ENCODE measurements around the gene CACNB2. TPM values are rescaled to one million over a fixed set of nuclear protein-coding genes. Genes with fewer than 3 reads are reported as not detected.
A peak's percentile ranks its signal among the peaks of the same experiment; 100 is the strongest.

CACNB2 gene
- polyA plus RNA-seq, 2 of the 4 experiments (the other 2 are of a cell fraction), result not detected

DNA sequence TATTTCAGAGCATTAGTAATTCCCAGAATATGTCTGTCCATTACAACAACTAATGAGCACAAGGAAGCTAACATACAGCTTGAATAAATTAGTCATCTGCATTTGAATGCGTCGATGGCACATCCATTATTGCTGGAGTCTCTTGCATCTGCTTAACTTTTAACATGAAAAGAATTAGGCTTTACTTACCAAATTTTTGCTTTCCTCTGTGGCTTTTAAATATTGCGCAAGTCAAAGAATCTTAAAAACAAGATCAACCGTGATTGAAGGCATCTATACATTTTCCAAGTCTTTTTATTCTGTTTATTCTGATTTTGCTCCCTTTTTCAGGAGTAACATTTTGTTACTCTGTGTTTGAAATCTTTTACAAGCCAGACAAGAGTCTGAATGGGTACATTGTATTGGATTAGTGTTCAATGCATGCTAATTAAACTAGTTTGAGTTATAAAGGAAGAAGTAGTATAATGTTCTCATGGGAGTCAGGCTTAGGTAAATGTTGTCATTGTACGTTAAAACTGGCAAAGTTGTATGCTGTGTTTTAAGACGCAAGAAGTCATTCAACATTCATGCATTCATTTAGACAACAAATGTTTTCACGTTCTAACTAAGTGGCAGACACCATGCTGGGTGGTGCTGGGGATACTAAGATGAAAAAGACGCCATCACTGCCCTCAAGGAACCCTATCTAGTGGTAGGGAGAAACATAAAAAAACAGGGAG, 4.0 kb upstream of the CACNB2 start:
- ATAC-seq, result no peak
- FAIRE-seq, result no peak
- 50% methylated on average over 8 of the region's 8 CpGs for WGBS (ENCODE audit: missing lambda C conversion rate)
- no peak for DNase-seq (ENCODE audit: low read depth in 1 of 2, low spot score in 1 of 2)
- Histone ChIP-seq H3K27ac (no peak overlapping the region), H3K4me2 (no peak overlapping the region), H3K4me1 (peaks cover 8% of the 10 kb centered on the region; the same call in 1 of the 3 replicates), H3K9me3 (no peaks in the 10 kb centered on the region), H3K4me3 (no peak overlapping the region)
- ChIA-PET POLR2A (no interaction called here), CTCF (interaction anchor here (1.0 kb wide), 1 partner anchor 10 kb away, joined by 3 read pairs; no protein-coding TSS in a partner anchor)
- TF ChIP-seq, protein P1, sequence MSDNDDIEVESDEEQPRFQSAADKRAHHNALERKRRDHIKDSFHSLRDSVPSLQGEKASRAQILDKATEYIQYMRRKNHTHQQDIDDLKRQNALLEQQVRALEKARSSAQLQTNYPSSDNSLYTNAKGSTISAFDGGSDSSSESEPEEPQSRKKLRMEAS (IDR thresholded peaks at IDR 0.05), result no peak
- TF ChIP-seq CBX8 (IDR thresholded peaks at IDR 0.05) (no peak), SMC3 (IDR thresholded peaks at IDR 0.05) (no peak), CEBPB (IDR thresholded peaks at IDR 0.05) (peak; percentile 31 to 44; a peak in 2 of 4 replicates)

DNA sequence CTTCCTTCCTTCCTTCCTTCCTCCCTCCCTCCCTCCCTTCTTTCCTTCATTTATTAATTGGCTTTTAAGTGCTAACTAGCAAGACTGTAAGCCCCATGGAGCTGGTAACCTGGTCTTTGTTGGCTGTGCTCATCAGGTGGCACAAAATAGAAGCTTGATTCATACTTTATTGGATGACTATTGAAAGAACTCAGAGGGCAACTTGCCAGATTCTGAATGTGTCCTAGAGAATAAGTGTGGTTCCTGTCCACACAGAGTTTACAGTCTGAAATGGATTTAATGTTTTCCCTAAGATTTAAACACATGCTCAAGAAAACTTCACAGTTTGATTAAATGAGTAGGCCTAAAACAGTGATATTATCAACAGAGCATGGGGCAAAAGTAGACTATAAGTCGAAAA, 3.1 kb upstream of the CACNB2 start:
- Histone ChIP-seq H3K4me2 (no peak overlapping the region), H3K9me3 (no peaks in the 10 kb centered on the region), H3K4me1 (peaks cover 9% of the 10 kb centered on the region; the same call in 1 of the 3 replicates), H3K4me3 (no peak overlapping the region), H3K27ac (no peak overlapping the region)
- FAIRE-seq (no peak), DNase-seq (ENCODE audit: low read depth in 1 of 2, low spot score in 1 of 2) (no peak), ATAC-seq (no peak)
- TF ChIP-seq, protein P2, sequence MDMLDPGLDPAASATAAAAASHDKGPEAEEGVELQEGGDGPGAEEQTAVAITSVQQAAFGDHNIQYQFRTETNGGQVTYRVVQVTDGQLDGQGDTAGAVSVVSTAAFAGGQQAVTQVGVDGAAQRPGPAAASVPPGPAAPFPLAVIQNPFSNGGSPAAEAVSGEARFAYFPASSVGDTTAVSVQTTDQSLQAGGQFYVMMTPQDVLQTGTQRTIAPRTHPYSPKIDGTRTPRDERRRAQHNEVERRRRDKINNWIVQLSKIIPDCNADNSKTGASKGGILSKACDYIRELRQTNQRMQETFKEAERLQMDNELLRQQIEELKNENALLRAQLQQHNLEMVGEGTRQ (IDR thresholded peaks at IDR 0.05), result no peak
- TF ChIP-seq ZFP36 (IDR thresholded peaks at IDR 0.05; ENCODE audit: borderline replicate concordance, partially characterized antibody) (no peak), NR3C1 (IDR thresholded peaks at IDR 0.05) (no peak), KDM5A (IDR thresholded peaks at IDR 0.05) (no peak), TFCP2L1 (CRISPR knock-in tag; IDR thresholded peaks at IDR 0.05) (no peak), MAFK (IDR thresholded peaks at IDR 0.05; ENCODE audit: partially characterized antibody) (no peak), GATA3 (IDR thresholded peaks at IDR 0.05; ENCODE audit: borderline replicate concordance) (no peak)
- TF ChIP-seq, protein P3, sequence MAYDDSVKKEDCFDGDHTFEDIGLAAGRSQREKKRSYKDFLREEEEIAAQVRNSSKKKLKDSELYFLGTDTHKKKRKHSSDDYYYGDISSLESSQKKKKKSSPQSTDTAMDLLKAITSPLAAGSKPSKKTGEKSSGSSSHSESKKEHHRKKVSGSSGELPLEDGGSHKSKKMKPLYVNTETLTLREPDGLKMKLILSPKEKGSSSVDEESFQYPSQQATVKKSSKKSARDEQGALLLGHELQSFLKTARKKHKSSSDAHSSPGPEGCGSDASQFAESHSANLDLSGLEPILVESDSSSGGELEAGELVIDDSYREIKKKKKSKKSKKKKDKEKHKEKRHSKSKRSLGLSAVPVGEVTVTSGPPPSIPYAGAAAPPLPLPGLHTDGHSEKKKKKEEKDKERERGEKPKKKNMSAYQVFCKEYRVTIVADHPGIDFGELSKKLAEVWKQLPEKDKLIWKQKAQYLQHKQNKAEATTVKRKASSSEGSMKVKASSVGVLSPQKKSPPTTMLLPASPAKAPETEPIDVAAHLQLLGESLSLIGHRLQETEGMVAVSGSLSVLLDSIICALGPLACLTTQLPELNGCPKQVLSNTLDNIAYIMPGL (CRISPR knock-in tag; IDR thresholded peaks at IDR 0.05; ENCODE audit: borderline replicate concordance), result no peak
- TF ChIP-seq, protein P4, sequence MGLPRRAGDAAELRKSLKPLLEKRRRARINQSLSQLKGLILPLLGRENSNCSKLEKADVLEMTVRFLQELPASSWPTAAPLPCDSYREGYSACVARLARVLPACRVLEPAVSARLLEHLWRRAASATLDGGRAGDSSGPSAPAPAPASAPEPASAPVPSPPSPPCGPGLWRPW (IDR thresholded peaks at IDR 0.05), result no peak
- POLR2A ChIA-PET, result no interaction called here
- WGBS (ENCODE audit: missing lambda C conversion rate), result 20% methylated on average over 1 of the region's 1 CpG
- CTCF ChIA-PET, result interaction anchor here (0.6 to 1.0 kb wide), 2 partner anchors 9 to 895 kb away, joined by 3 read pairs; no protein-coding TSS in a partner anchor

DNA sequence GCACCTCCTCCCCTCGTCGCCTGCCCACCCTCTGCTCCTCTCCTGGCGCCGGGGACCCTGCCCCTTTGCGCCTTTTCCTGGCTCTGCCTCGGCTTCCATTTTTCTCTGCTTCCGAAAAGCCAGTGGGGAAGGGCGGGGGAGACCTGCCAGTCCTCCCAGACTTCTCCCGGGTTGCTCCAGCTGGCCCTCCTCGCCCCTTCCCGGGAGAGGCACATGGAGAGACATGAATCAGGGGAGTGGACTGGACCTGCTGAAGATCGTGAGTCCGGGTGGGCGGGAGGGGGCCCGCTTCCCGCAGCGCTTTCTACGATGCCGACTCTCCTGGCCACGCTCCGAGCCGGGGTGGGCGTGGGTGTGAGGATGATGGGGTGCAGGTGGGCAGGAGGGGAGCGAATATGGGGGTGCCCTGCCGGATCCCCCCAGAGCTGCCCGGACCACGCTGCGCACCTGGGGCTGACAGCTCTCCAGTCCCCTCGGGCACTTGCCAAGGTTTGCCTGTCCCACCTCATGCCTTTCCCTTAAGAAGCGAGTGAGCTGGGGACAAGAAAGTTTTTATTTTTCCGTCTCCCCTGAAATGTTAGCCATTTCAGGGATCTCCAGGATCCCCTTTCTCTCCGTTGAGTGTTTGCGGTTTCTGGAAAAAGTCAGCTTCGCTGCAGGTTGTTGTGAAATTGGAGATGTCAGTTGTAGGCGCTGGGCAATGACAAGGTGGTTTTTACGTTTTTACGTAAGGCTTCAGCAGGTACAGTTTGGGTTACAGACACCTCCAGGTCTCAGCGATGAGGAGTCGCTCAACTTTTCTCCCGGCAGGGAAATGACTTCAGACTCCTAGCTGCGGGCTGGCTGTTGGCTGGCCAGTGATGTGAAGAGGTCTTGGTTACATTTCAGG, 977 bp downstream of the CACNB2 start:
- Histone ChIP-seq H3K4me2 (peak overlapping the region; percentile 100), H3K27ac (no peak overlapping the region; a peak in 1 of 6 replicates), H3K9me3 (no peaks in the 10 kb centered on the region), H3K4me1 (peaks cover 9% of the 10 kb centered on the region; the same call in 1 of the 3 replicates), H3K4me3 (peak overlapping the region; percentile 57)
- TF ChIP-seq, protein P5, sequence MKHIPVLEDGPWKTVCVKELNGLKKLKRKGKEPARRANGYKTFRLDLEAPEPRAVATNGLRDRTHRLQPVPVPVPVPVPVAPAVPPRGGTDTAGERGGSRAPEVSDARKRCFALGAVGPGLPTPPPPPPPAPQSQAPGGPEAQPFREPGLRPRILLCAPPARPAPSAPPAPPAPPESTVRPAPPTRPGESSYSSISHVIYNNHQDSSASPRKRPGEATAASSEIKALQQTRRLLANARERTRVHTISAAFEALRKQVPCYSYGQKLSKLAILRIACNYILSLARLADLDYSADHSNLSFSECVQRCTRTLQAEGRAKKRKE (CRISPR knock-in tag; IDR thresholded peaks at IDR 0.05; ENCODE audit: low read depth), result no peak
- TF ChIP-seq NPAS2 (CRISPR knock-in tag; IDR thresholded peaks at IDR 0.05; ENCODE audit: borderline replicate concordance), result no peak
- TF ChIP-seq, protein P6, sequence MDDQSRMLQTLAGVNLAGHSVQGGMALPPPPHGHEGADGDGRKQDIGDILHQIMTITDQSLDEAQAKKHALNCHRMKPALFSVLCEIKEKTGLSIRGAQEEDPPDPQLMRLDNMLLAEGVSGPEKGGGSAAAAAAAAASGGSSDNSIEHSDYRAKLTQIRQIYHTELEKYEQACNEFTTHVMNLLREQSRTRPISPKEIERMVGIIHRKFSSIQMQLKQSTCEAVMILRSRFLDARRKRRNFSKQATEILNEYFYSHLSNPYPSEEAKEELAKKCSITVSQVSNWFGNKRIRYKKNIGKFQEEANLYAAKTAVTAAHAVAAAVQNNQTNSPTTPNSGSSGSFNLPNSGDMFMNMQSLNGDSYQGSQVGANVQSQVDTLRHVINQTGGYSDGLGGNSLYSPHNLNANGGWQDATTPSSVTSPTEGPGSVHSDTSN (IDR thresholded peaks at IDR 0.05), result no peak
- no peak for DNase-seq (ENCODE audit: low read depth in 1 of 2, low spot score in 1 of 2)
- ATAC-seq, result peak in 1 of 2 experiments; percentile 51; a peak in 3 of 6 replicates
- ChIA-PET POLR2A (no interaction called here), CTCF (no interaction called here)
- 23% methylated on average over 18 of the region's 41 CpGs for WGBS (ENCODE audit: missing lambda C conversion rate)
- no peak for FAIRE-seq

Measured in A549 (cell line).